SK-N-SH treated with all-trans-retinoic acid at 6 μM for 48 hours (cell line): ENCODE data around the gene ULBP1.

Source experiments
- CSDC2 ChIP-seq: fragments of 250-450 bp; sonication (Bioruptor Pico); IDR thresholded peaks from 2 replicates; pipeline ENCODE4 v1.5.0; 2020; ENCODE audit warnings: mild to moderate bottlenecking, moderate library complexity
- ESRRG ChIP-seq: fragments of 250-450 bp; sonication (Bioruptor Pico); IDR thresholded peaks from 2 replicates; pipeline ENCODE4 v1.6.1; 2021; ENCODE audit warnings: mild to moderate bottlenecking
- RARB ChIP-seq: fragments of 250-450 bp; sonication (Bioruptor Pico); IDR thresholded peaks from 2 replicates; pipeline ENCODE4 v1.8.0; 2021; ENCODE audit warnings: mild to moderate bottlenecking, moderate library complexity
- SNAI2 ChIP-seq: fragments of 250-450 bp; sonication (Bioruptor Pico); IDR thresholded peaks from 2 replicates; pipeline ENCODE4 v1.5.0; 2020; ENCODE audit warnings: mild to moderate bottlenecking, moderate library complexity
- TCF4 ChIP-seq: fragments of 250-450 bp; sonication (Bioruptor Pico); IDR thresholded peaks from 2 replicates; pipeline ENCODE4 v1.8.0; 2021; ENCODE audit warnings: mild to moderate bottlenecking, moderate library complexity, borderline replicate concordance
- TF ChIP-seq, protein P1 (sequence below): fragments of 250-450 bp; sonication (Bioruptor Pico); IDR thresholded peaks from 2 replicates; pipeline ENCODE4 v1.8.0; 2020; ENCODE audit warnings: mild to moderate bottlenecking, moderate library complexity, borderline replicate concordance

- no peak for TF ChIP-seq ESRRG (CRISPR knock-in tag)
- TF ChIP-seq, protein P1, sequence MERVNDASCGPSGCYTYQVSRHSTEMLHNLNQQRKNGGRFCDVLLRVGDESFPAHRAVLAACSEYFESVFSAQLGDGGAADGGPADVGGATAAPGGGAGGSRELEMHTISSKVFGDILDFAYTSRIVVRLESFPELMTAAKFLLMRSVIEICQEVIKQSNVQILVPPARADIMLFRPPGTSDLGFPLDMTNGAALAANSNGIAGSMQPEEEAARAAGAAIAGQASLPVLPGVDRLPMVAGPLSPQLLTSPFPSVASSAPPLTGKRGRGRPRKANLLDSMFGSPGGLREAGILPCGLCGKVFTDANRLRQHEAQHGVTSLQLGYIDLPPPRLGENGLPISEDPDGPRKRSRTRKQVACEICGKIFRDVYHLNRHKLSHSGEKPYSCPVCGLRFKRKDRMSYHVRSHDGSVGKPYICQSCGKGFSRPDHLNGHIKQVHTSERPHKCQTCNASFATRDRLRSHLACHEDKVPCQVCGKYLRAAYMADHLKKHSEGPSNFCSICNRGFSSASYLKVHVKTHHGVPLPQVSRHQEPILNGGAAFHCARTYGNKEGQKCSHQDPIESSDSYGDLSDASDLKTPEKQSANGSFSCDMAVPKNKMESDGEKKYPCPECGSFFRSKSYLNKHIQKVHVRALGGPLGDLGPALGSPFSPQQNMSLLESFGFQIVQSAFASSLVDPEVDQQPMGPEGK = no peak
- no peak for TF ChIP-seq TCF4 (CRISPR knock-in tag)
- no peak for TF ChIP-seq RARB
- TF ChIP-seq CSDC2 (CRISPR knock-in tag) = no peak
- TF ChIP-seq SNAI2 (CRISPR knock-in tag) = no peak
Observed at GRCh38 chr6:149939909-149940671, 23.7 kb upstream of the ULBP1 start.
